DMS53 treated with DMSO at 0.1 percent for 48 hours (cell line): ENCODE measurements around the gene PARPBP.
"Not testable (repeated sequence)": the region's sequence is repeated elsewhere in the genome, so short reads cannot be mapped to it uniquely, and the experiment has no call there.

ENCODE experiments used
- DNase-seq: peaks from one replicate; lab custom pipeline; 2025; ENCODE audit not compliant: unreplicated experiment; lab: John Stamatoyannopoulos, UW

The PARPBP gene

DNA sequence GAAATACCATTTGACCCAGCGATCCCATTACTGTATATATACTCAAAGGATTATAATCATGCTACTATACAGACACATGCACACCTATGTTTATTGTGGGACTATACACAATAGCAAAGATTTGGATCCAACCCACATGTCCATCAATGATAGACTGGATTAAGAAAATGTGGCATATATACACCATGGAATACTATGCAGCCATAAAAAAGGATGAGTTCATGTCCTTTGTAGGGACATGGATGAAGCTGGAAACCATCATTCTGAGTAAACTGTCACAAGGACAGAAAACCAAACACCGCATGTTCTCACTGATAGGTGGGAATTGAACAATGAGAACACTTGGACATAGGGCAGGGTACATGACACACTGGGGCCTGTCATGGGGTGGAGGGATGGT lies 120.9 kb downstream of the PARPBP start:
- not testable (repeated sequence) for DNase-seq
